AML-193 (cell line): ENCODE data around the gene PLCXD3.
"Not testable (repeated sequence)": the region's sequence is repeated elsewhere in the genome, so short reads cannot be mapped to it uniquely, and the experiment has no call there.

ENCODE experiments used
- DNase-seq, 2 experiments: peaks; one replicate each; lab custom pipeline; 2025; lab: John Stamatoyannopoulos, UW

The PLCXD3 gene

DNA sequence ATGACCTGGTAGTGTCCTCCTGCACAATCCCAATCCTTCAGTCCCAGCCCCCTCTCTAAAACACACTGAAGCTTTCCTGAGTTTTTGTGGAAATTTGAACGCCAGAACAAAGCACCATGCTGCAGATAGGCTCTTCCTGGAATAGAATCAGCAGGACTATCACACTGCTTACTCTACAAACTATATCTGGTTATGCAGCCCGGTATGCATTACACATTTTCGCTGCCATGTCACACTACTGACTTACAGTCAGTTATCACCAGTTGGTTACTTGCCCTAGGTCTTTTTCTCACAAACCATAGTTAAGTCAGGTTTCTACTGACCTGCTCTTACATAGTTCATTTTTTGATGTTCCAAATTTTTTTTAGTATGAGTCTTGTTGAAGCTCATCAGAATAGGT, 24.9 kb downstream of the PLCXD3 start:
- DNase-seq = no peak

- DNase-seq = no peak
Observed at GRCh38 chr5:41482715-41483114, 27.7 kb downstream of the PLCXD3 start.

DNA sequence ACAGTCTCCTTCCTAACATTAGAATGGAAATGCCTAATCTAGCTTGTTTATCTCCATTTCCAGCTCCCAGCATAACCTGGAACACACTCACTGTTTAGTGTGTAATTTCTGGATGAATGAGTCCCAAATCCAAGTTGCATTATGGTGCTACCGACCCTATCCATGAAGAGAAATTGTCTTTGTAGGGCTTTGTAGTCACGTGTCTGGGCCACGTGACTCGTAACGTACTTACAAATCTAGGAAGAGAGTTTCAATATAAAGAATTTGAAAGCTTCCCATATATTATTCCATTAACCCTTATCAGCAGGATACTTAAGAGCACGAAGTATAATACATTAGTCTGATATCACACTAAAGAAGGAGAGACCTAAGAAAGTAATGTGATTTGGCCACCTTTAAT, 28.2 kb downstream of the PLCXD3 start:
- no peak for DNase-seq

DNA sequence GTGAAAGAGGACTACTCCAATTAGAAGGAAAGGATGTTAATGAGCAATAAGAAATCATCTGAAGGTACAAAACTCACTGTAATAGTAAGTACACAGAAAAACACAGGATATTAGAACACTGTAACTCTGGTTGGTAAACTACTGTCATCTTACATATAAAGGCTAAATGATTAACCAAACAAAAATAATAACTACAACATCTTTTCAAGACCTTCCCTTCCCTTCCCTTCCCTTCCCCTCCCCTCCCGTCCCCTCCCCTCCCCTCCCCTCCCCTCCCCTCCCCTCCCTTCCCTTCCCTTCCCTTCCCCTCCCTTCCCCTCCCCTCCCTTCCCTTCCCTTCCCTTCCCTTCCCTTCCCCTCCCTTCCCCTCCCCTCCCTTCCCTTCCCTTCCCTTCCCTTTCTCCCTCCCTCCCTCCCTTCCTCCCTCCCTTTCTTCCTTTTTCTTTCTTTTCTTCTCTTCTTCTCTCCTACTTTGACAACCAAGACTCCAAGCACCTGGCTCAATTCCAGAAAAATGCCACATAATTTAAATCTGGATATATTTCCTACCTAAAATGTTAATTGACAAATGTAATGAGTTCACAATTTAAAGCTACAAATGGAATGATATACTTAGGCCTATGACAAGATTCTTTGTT, 38.7 kb downstream of the PLCXD3 start:
- not testable (repeated sequence) for DNase-seq

- DNase-seq = no peak
Observed at GRCh38 chr5:41465493-41466171, 44.8 kb downstream of the PLCXD3 start.

DNA sequence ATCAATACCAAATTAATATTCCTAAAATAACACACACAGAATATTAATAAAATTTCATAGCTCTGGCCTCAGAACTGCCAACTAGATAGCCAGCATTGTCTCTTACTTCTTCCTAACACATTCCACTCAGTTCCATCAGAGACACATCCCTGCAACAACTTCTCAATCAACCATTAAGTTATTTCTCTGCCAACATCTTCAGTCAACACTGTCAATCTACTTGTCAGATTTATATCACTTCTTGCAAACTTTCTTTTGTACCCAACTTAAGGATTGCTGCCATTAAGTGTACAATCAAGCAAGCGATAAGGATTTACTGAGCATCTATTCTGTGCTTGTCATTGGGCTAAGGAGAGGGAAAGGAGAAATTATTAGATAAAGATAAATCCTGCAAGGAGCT, 50.8 kb downstream of the PLCXD3 start:
- no peak for DNase-seq

GRCh38 chr5:41457094-41457493, 53.3 kb downstream of the PLCXD3 start:
- DNase-seq = no peak

DNA sequence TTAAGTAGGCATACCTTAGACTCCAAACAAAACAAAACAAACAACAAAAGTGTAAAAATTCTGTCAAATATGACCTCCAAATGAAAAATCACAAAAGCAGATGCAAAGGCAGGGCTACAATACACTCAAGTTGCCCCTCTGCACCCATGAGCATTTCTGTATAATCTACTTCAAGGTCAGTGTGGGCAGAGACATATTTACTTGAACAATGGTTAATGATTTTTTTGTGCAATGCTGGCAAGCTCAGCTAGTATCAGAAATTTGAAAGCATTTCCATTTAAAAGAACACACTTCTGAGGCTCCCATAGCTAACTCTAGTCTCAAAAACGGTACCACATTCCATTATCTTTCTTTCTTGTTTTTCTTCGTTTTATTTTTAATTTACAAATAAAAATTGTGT, 57.9 kb downstream of the PLCXD3 start:
- no peak for DNase-seq

GRCh38 chr5:41447650-41448510, 62.5 kb downstream of the PLCXD3 start:
- no peak for DNase-seq

DNA sequence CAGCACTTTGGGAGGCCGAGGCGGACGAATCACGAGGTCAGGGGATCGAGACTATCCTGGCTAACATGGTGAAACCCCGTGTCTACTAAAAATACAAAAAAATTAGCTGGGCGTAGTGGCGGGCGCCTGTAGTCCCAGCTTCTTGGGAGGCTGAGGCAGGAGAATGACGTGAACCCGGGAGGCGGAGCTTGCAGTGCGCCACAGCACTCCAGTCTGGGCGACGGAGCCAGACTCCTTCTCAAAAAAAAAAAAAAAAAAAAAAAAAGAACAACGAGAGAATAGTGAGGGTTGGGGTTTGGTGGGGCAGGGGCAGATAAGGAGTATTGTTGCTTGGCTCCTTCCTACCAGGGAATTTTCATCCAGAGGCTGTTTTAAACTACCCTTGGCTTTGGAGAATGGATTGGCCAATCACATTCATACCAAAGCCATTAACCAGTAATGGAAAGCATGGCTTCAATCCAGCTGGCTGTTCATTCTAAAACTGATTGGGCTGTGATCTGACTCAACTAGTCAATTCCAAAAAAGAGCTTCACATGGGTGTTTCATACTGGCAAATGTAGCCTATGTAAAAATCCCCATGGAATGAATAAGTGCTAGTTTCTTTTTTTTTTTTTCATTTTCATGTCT, 64.4 kb downstream of the PLCXD3 start:
- no peak for DNase-seq

- DNase-seq = no peak
Observed at GRCh38 chr5:41435276-41435675, 75.1 kb downstream of the PLCXD3 start.

GRCh38 chr5:41433552-41434181, 76.7 kb downstream of the PLCXD3 start:
- no peak for DNase-seq

- no peak for DNase-seq
Observed at GRCh38 chr5:41432481-41433253, 77.7 kb downstream of the PLCXD3 start.

- DNase-seq = no peak
Observed at GRCh38 chr5:41427505-41427904, 82.9 kb downstream of the PLCXD3 start.

- no peak for DNase-seq
Observed at GRCh38 chr5:41425736-41426135, 84.7 kb downstream of the PLCXD3 start.

GRCh38 chr5:41420492-41421067, 89.8 kb downstream of the PLCXD3 start:
- no peak for DNase-seq

- DNase-seq = no peak
Observed at GRCh38 chr5:41418220-41419031, 92.0 kb downstream of the PLCXD3 start.

- no peak for DNase-seq
Observed at GRCh38 chr5:41416336-41416735, 94.1 kb downstream of the PLCXD3 start.

DNA sequence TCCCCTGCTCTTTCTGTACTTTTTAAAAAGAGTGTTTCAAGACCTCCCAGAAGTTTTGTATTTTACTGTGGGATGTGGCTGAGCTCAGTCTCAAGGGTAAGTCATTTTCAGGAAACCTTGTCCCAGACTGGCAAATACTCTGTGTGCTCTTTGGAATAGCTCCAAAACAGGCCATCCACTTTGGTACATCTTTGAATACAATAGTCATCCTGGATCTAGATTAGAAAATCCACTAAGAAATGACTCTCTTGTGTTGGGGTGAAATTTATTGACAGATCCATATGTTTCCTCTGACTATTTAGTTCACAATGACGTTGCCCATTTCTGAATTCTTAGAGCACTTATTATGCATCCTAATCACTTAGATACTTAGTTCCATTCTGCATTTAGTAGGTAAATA, 95.2 kb downstream of the PLCXD3 start:
- no peak for DNase-seq

DNA sequence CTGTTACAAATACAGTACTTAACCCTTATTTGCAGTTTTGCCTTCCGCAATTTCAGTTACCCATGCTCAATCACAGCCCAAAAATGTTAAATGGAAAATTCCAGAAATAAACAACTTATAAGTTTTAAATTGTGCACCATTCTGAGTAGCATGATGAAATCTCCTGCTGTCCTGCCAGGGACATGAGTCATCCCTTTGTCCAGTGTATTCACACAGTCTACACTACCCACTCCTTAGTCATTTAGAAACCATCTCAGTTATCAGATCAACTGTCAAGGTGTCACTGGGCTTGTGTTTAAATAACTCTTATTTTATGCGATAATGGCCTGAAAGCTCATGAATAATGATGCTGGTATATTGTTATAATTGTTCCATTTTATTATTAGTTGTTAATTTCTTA, 95.8 kb downstream of the PLCXD3 start:
- no peak for DNase-seq
